ENCODE data around the gene COPZ1. TPM values are rescaled to one million over a fixed set of nuclear protein-coding genes. Genes with fewer than 3 reads are reported as not detected.
A peak's percentile ranks its signal among the peaks of the same experiment; 100 is the strongest.

COPZ1 gene
- total RNA-seq, 2 donors from 2014 or later, result 83.1 to 192 TPM

- intact Hi-C loops (cut with DNase I), result loop anchor here (5.0 kb wide), 1 partner anchor 151 kb away; no protein-coding TSS in a partner anchor
- Histone ChIP-seq H3K4me1 (replicated peaks) (no peaks in the 10 kb centered on the region), H3K36me3 (no peaks in the 10 kb centered on the region), H3K4me3 (peak overlapping the region in 1 of 2 donors; percentile 4), H3K27ac (no peak overlapping the region), H3K9me3 (no peaks in the 10 kb centered on the region), H3K27me3 (replicated peaks; ENCODE audit: insufficient read depth) (no peaks in the 10 kb centered on the region)
- TF ChIP-seq POLR2A (IDR thresholded peaks at IDR 0.05) (no peak), CTCF (IDR thresholded peaks at IDR 0.05) (no peak), POLR2AphosphoS5 (IDR thresholded peaks at IDR 0.05) (no peak)
- WGBS, result 34% methylated on average over 5 of the region's 5 CpGs
- no peak for DNase-seq (ENCODE audit: low spot score)
Measured at GRCh38 chr12:54368025-54368708, 43.2 kb downstream of the COPZ1 start.

GRCh38 chr12:54368709-54369596 is 44.0 kb downstream of the COPZ1 start:
- 35% methylated on average over 40 of the region's 40 CpGs for WGBS
- H3K27ac ChIP-seq, result no peak overlapping the region
- peak; percentile 79 for DNase-seq (ENCODE audit: low spot score)
- TF ChIP-seq POLR2A (IDR thresholded peaks at IDR 0.05), result no peak
- peak; percentile 56 to 84 (median 70) for TF ChIP-seq CTCF (IDR thresholded peaks at IDR 0.05)
- TF ChIP-seq POLR2AphosphoS5 (IDR thresholded peaks at IDR 0.05), result peak; percentile 53
- H3K9me3 ChIP-seq, result no peaks in the 10 kb centered on the region
- H3K27me3 ChIP-seq (replicated peaks; ENCODE audit: insufficient read depth), result no peaks in the 10 kb centered on the region
- H3K4me3 ChIP-seq, result peak overlapping the region in 1 of 2 donors; percentile 4
- H3K4me1 ChIP-seq (replicated peaks), result no peaks in the 10 kb centered on the region
- intact Hi-C loops (cut with DNase I), result loop anchor here (5.0 kb wide), 1 partner anchor 152 kb away; no protein-coding TSS in a partner anchor
- H3K36me3 ChIP-seq, result no peaks in the 10 kb centered on the region

GRCh38 chr12:54369597-54370131 is 44.7 kb downstream of the COPZ1 start:
- DNase-seq (ENCODE audit: low spot score), result no peak
- H3K36me3 ChIP-seq, result no peaks in the 10 kb centered on the region
- no peaks in the 10 kb centered on the region for H3K4me1 ChIP-seq (replicated peaks)
- H3K27me3 ChIP-seq (replicated peaks; ENCODE audit: insufficient read depth), result no peaks in the 10 kb centered on the region
- H3K27ac ChIP-seq, result no peak overlapping the region
- TF ChIP-seq POLR2AphosphoS5 (IDR thresholded peaks at IDR 0.05) (no peak), POLR2A (IDR thresholded peaks at IDR 0.05) (no peak), CTCF (IDR thresholded peaks at IDR 0.05) (no peak)
- 56% methylated on average over 21 of the region's 21 CpGs for WGBS
- H3K9me3 ChIP-seq, result no peaks in the 10 kb centered on the region
- H3K4me3 ChIP-seq, result peak overlapping the region; percentile 10 to 18
- intact Hi-C loops (cut with DNase I), result loop anchor here (5.0 kb wide), 1 partner anchor 152 kb away; no protein-coding TSS in a partner anchor

DNA sequence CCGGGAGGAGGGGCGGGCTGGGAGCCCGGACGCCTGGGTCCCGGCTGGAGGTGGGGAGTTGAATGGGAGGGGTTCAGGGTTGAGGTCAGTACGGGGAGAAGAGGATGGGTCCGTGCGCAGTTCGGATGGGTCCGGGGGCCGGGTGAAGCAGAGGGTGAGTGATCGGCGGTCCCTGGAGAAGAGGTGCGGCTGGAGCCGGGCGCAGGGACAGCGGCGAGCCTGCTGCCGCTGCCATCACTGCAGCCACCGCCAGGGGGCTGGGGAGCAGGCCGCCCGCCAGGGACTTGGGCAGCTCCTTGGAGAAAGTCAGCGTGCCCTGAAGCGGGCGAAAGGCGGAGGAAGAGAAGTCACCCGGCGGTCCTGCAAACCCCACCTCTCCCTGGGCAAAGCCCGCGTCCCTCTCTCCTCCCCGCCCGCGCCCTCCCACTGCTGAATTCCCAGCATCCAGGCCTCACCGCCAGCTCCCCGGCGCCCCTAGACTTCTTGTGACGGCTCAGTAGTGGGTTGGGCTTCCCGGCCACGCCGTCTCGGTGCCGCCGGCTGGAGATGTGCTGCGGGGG is 45.3 kb downstream of the COPZ1 start:
- H3K4me1 ChIP-seq (replicated peaks), result no peaks in the 10 kb centered on the region
- peak; percentile 64 for TF ChIP-seq POLR2AphosphoS5 (IDR thresholded peaks at IDR 0.05)
- TF ChIP-seq POLR2A (IDR thresholded peaks at IDR 0.05), result no peak
- peak; percentile 80 to 96 (median 92) for TF ChIP-seq CTCF (IDR thresholded peaks at IDR 0.05)
- no peaks in the 10 kb centered on the region for H3K9me3 ChIP-seq
- peak overlapping the region in 1 of 2 donors; percentile 58 for H3K27ac ChIP-seq
- H3K27me3 ChIP-seq (replicated peaks; ENCODE audit: insufficient read depth), result no peaks in the 10 kb centered on the region
- no peaks in the 10 kb centered on the region for H3K36me3 ChIP-seq
- intact Hi-C loops (cut with DNase I), result no loop called here
- peak; percentile 62 for DNase-seq (ENCODE audit: low spot score)
- WGBS, result 20% methylated on average over 42 of the region's 44 CpGs
- H3K4me3 ChIP-seq, result peak overlapping the region; percentile 10 to 18

All from prostate gland (tissue), 2 donors.